ENCODE results near the gene SNF8. TPM values are rescaled to one million over a fixed set of nuclear protein-coding genes. Genes with fewer than 3 reads are reported as not detected.

Gene SNF8
- total and polyA plus RNA-seq, 2 donors (not counting 3 experiments of a cell fraction or from before 2014, with no cell fraction given) = 166 to 194 TPM

DNA sequence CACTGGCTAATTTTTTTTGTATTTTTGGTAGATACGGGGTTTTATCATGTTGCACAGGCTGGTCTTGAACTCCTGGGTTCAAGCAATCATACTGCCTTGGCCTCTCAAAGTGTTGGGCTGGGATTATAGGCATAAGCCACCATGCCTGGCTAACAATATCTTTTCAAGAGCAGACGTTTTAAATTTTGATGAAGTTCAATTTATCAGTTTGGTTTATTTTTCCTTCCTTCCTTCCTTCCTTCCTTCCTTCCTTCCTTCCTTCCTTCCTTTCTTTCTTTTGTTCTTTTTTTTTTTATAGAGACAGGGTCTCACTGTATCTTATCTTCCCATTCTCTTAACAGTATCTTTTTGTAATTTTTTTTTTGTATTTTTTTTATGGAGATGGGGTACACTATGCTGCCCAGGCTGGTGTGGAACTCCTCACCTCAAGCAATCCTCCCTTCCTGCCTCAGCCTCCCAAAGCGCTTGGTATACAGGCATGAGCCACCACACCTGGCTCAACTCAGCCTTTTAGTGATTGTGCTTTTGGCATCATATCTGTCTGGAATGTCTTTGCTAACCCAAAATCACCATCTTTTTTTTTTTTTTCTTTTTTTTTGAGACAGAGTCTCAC, 37.4 kb upstream of the SNF8 start:
- TF ChIP-seq GATA2 (IDR thresholded peaks at IDR 0.05; ENCODE audit: insufficient read depth, insufficient read length, low read depth, low read length) (no peak), JUN (IDR thresholded peaks at IDR 0.05; ENCODE audit: borderline replicate concordance, insufficient read depth, insufficient read length, low read depth) (no peak), POLR2A (IDR thresholded peaks at IDR 0.05; ENCODE audit: low read depth, low read length) (no peak), FOS (IDR thresholded peaks at IDR 0.05; ENCODE audit: borderline replicate concordance, insufficient read depth, low read length) (no peak), MYC (IDR thresholded peaks at IDR 0.05; ENCODE audit: low read depth, low read length) (no peak), EZH2 (IDR thresholded peaks at IDR 0.05; ENCODE audit: borderline replicate concordance, low read depth, low read length, severe bottlenecking) (no peak)
- TF ChIP-seq, protein P1, sequence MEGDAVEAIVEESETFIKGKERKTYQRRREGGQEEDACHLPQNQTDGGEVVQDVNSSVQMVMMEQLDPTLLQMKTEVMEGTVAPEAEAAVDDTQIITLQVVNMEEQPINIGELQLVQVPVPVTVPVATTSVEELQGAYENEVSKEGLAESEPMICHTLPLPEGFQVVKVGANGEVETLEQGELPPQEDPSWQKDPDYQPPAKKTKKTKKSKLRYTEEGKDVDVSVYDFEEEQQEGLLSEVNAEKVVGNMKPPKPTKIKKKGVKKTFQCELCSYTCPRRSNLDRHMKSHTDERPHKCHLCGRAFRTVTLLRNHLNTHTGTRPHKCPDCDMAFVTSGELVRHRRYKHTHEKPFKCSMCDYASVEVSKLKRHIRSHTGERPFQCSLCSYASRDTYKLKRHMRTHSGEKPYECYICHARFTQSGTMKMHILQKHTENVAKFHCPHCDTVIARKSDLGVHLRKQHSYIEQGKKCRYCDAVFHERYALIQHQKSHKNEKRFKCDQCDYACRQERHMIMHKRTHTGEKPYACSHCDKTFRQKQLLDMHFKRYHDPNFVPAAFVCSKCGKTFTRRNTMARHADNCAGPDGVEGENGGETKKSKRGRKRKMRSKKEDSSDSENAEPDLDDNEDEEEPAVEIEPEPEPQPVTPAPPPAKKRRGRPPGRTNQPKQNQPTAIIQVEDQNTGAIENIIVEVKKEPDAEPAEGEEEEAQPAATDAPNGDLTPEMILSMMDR (IDR thresholded peaks at IDR 0.05; ENCODE audit: extremely low read depth in 1 of 2, insufficient read depth in 1 of 2, low read depth in 1 of 2, low read length in 2 of 2) = no peak
- BruUV-seq (replicated peaks) = no TSS peak
- intact Hi-C loops (cut with micrococcal nuclease) = no loop called here

More for the DNA sequence above, 37.4 kb upstream of the SNF8 start:
- CTCF ChIA-PET = no interaction called here
- H3K27me3 ChIP-seq (ENCODE audit: control insufficient read depth in 2 of 2, insufficient read depth in 2 of 2, low read length in 2 of 2) = peaks cover 4 to 7% of the 10 kb centered on the region in 2 experiments
- dilution Hi-C loops (cut with MboI; ENCODE audit: extremely low pct_ligation_motif_present, low sequenced_read_pairs) = no loop called here
- H3K4me2 ChIP-seq (ENCODE audit: insufficient read depth, low read length) = no peak overlapping the region
- H3K27ac ChIP-seq (ENCODE audit: insufficient read depth, low read depth, low read length) = no peak overlapping the region
- no peaks in the 10 kb centered on the region for H3K36me3 ChIP-seq (ENCODE audit: control insufficient read depth in 2 of 2, extremely low read depth in 1 of 2, insufficient read depth in 2 of 2, low read length in 2 of 2)
- no peak overlapping the region for H2AFZ ChIP-seq (ENCODE audit: low read depth, low read length)
- H3K9me3 ChIP-seq (replicated peaks; ENCODE audit: control insufficient read depth, insufficient read depth, low read length) = no peaks in the 10 kb centered on the region
- no peaks in the 10 kb centered on the region for H4K20me1 ChIP-seq (replicated peaks; ENCODE audit: control insufficient read depth, extremely low read depth, insufficient read depth, low read length)
- H3K4me3 ChIP-seq (replicated peaks in 1 of 3; ENCODE audit: insufficient read depth in 1 of 3, low read depth in 1 of 3, low read length in 3 of 3) = no peak overlapping the region
- POLR2A ChIA-PET = no interaction called here
- H3K79me2 ChIP-seq (ENCODE audit: control insufficient read depth, insufficient read depth, low read length) = no peaks in the 10 kb centered on the region
- DNase-seq (ENCODE audit: low read depth, low spot score) (no peak), FAIRE-seq (no peak)
- H3K9me1 ChIP-seq (replicated peaks; ENCODE audit: control insufficient read depth, extremely low read depth, insufficient read depth, low read length) = no peaks in the 10 kb centered on the region
- no peak overlapping the region for H3K9ac ChIP-seq (replicated peaks; ENCODE audit: extremely low read depth, insufficient read depth, low read length)
- H3K4me1 ChIP-seq (ENCODE audit: control insufficient read depth, extremely low read depth, insufficient read depth, low read length) = no peaks in the 10 kb centered on the region
